Caco-2 (cell line): ENCODE measurements around the gene COX7A2L. TPM values are rescaled to one million over a fixed set of nuclear protein-coding genes. Genes with fewer than 3 reads are reported as not detected.
A peak's percentile ranks its signal among the peaks of the same experiment; 100 is the strongest.
"Not testable (repeated sequence)": the region's sequence is repeated elsewhere in the genome, so short reads cannot be mapped to it uniquely, and the experiment has no call there.

ENCODE experiments used
- BruUV-seq: library from RNA; stranded (reverse); fragments of 400-500 nt; replicated peaks from 2 replicates; lab custom pipeline; 2021; lab: Mats Ljungman, UMichigan
- CTCF ChIA-PET: fragments of 300-600 bp; sonication (Branson Sonifier 250); formaldehyde crosslinking; loops from one replicate; lab custom pipeline; 2022; ENCODE audit warnings: antibody characterized with exemption; lab: Charles Lee
- POLR2A ChIA-PET: fragments of 300-600 bp; sonication (Branson Sonifier 250); formaldehyde crosslinking; loops from one replicate; lab custom pipeline; 2022; ENCODE audit warnings: antibody characterized with exemption; lab: Charles Lee
- DNase-seq, 2 experiments: peaks; one replicate each; pipeline versions ENCODE4 v3.0.0 to v3.0.0-alpha.2; 2020 to 2022
- H3K27me3 ChIP-seq: replicated peaks from 2 replicates; pipeline ENCODE4 v1.6.0; 2011; ENCODE audit warnings: low read length; ENCODE audit not compliant: control insufficient read depth, insufficient read depth
- H3K36me3 ChIP-seq: 2 replicates; pipeline ENCODE4 v1.5.1; 2011; ENCODE audit warnings: low read length; ENCODE audit not compliant: control insufficient read depth, insufficient read depth
- H3K4me1 ChIP-seq: fragments of 250-450 bp; sonication (Bioruptor Pico); 2 replicates; pipeline ENCODE4 v1.5.1; 2020; ENCODE audit warnings: mild to moderate bottlenecking
- H3K4me3 ChIP-seq: 2 replicates; pipeline ENCODE4 v1.5.1; 2011; ENCODE audit warnings: low read depth, mild to moderate bottlenecking, control low read depth, low read length
- H3K9me3 ChIP-seq: fragments of 250-450 bp; sonication (Bioruptor Pico); 2 replicates; pipeline ENCODE4 v1.5.1; 2020; ENCODE audit warnings: mild to moderate bottlenecking, moderate library complexity
- H3K27ac Mint-ChIP-seq: one replicate; pipeline ENCODE4 v1.8.0; 2022; ENCODE audit warnings: mixed read lengths; ENCODE audit not compliant: unreplicated experiment
- H3K27me3 Mint-ChIP-seq: one replicate; pipeline ENCODE4 v1.8.0; 2022; ENCODE audit warnings: mixed read lengths; ENCODE audit not compliant: insufficient read depth, unreplicated experiment
- H3K36me3 Mint-ChIP-seq: one replicate; pipeline ENCODE4 v1.8.0; 2022; ENCODE audit warnings: mild to moderate bottlenecking, mixed read lengths; ENCODE audit not compliant: insufficient read depth, unreplicated experiment
- H3K4me1 Mint-ChIP-seq: one replicate; pipeline ENCODE4 v1.8.0; 2022; ENCODE audit warnings: low read depth, mixed read lengths; ENCODE audit not compliant: unreplicated experiment
- H3K4me3 Mint-ChIP-seq: one replicate; pipeline ENCODE4 v1.8.0; 2022; ENCODE audit warnings: mild to moderate bottlenecking, moderate library complexity, mixed read lengths; ENCODE audit not compliant: unreplicated experiment
- H3K9me3 Mint-ChIP-seq: one replicate; pipeline ENCODE4 v1.8.0; 2022; ENCODE audit warnings: mixed read lengths; ENCODE audit not compliant: unreplicated experiment
- CTCF ChIP-seq, 2 experiments: fragments of 200-600 bp in 1 of 2; IDR thresholded peaks; 1 replicate in 1 of 2; 2 replicates in 1 of 2; pipeline versions ENCODE4 v1.5.1 to v1.8.0; 2011 to 2022; ENCODE audit warnings: antibody characterized with exemption in 1 of 2, control low read depth in 1 of 2, inconsistent platforms in 1 of 2, low read depth in 1 of 2, low read length in 1 of 2, mild to moderate bottlenecking in 1 of 2, moderate library complexity in 1 of 2; ENCODE audit not compliant: insufficient read depth in 1 of 2, severe bottlenecking in 1 of 2, unreplicated experiment in 1 of 2
- intact Hi-C: fragments of 100-400 bp; cut with micrococcal nuclease; formaldehyde crosslinking; loops from one replicate; pipeline ENCODE4 v1.10.0; 2022; ENCODE audit not compliant: unreplicated experiment
- total RNA-seq: library from RNA; stranded (reverse); gene quantifications from 2 replicates; pipeline ENCODE4 v1.2.3, GENCODE V29; 2022

The COX7A2L gene
- total RNA-seq, 1 experiment from 2014 or later: 125 TPM

- CTCF ChIA-PET: no interaction called here
- no peaks in the 10 kb centered on the region; the same call in 1 of the 2 replicates for H3K36me3 ChIP-seq
- POLR2A ChIA-PET: no interaction called here
Observed at GRCh38 chr2:42351864-42352263, 9.2 kb downstream of the COX7A2L start.

GRCh38 chr2:42350434-42351063 lies 10.5 kb downstream of the COX7A2L start:
- DNase-seq: no peak
- Mint-ChIP-seq H3K9me3 (no peaks in the 10 kb centered on the region), H3K36me3 (peaks cover 45% of the 10 kb centered on the region), H3K27ac (no peak overlapping the region), H3K4me3 (no peak overlapping the region), H3K27me3 (no peaks in the 10 kb centered on the region), H3K4me1 (no peaks in the 10 kb centered on the region)
- Histone ChIP-seq H3K36me3 (no peaks in the 10 kb centered on the region; the same call in 1 of the 2 replicates), H3K4me1 (no peaks in the 10 kb centered on the region), H3K9me3 (no peaks in the 10 kb centered on the region), H3K4me3 (no peak overlapping the region), H3K27me3 (no peaks in the 10 kb centered on the region)
- intact Hi-C loops: no loop called here
- no peak for TF ChIP-seq CTCF (IDR thresholded peaks at IDR 0.05; ENCODE audit: insufficient read depth in 1 of 2, low read depth in 1 of 2, low read length in 1 of 2, severe bottlenecking in 1 of 2, unreplicated experiment in 1 of 2)
- ChIA-PET POLR2A (no interaction called here), CTCF (no interaction called here)
- BruUV-seq: TSS peak; percentile 65

More at GRCh38 chr2:42351864-42352263, 9.2 kb downstream of the COX7A2L start:
- DNase-seq: no peak
- Histone ChIP-seq H3K4me3 (no peak overlapping the region), H3K9me3 (no peaks in the 10 kb centered on the region), H3K27me3 (no peaks in the 10 kb centered on the region), H3K4me1 (no peaks in the 10 kb centered on the region)
- intact Hi-C loops: no loop called here
- Mint-ChIP-seq H3K27ac (no peak overlapping the region), H3K27me3 (no peaks in the 10 kb centered on the region), H3K36me3 (peaks cover 43% of the 10 kb centered on the region), H3K4me1 (peaks cover 7% of the 10 kb centered on the region), H3K4me3 (no peak overlapping the region), H3K9me3 (no peaks in the 10 kb centered on the region)
- TF ChIP-seq CTCF (IDR thresholded peaks at IDR 0.05; ENCODE audit: insufficient read depth in 1 of 2, low read depth in 1 of 2, low read length in 1 of 2, severe bottlenecking in 1 of 2, unreplicated experiment in 1 of 2): no peak
- no TSS peak for BruUV-seq

- no TSS peak for BruUV-seq
- Histone ChIP-seq H3K27me3 (no peaks in the 10 kb centered on the region), H3K4me1 (no peaks in the 10 kb centered on the region), H3K36me3 (no peaks in the 10 kb centered on the region; the same call in 1 of the 2 replicates), H3K9me3 (no peaks in the 10 kb centered on the region), H3K4me3 (no peak overlapping the region)
- no peaks in the 10 kb centered on the region for H3K9me3 Mint-ChIP-seq
- intact Hi-C loops: no loop called here
- no peaks in the 10 kb centered on the region for H3K27me3 Mint-ChIP-seq
- CTCF ChIA-PET: no interaction called here
- DNase-seq: no peak
- H3K27ac Mint-ChIP-seq: no peak overlapping the region
- no peak overlapping the region for H3K4me3 Mint-ChIP-seq
- H3K36me3 Mint-ChIP-seq: peaks cover 68% of the 10 kb centered on the region
- POLR2A ChIA-PET: no interaction called here
- TF ChIP-seq CTCF (IDR thresholded peaks at IDR 0.05; ENCODE audit: insufficient read depth in 1 of 2, low read depth in 1 of 2, low read length in 1 of 2, severe bottlenecking in 1 of 2, unreplicated experiment in 1 of 2): no peak
- H3K4me1 Mint-ChIP-seq: no peaks in the 10 kb centered on the region
Observed at GRCh38 chr2:42348113-42348805, 12.8 kb downstream of the COX7A2L start.

- H3K36me3 ChIP-seq, H3K27me3 Mint-ChIP-seq, intact Hi-C loops, POLR2A ChIA-PET, H3K4me3 Mint-ChIP-seq, H3K4me3 ChIP-seq, H3K9me3 Mint-ChIP-seq, H3K27me3 ChIP-seq, DNase-seq, H3K27ac Mint-ChIP-seq, H3K4me1 Mint-ChIP-seq, CTCF ChIA-PET, H3K9me3 ChIP-seq, H3K4me1 ChIP-seq, BruUV-seq: not testable (repeated sequence)
- peaks cover 75% of the 10 kb centered on the region for H3K36me3 Mint-ChIP-seq
Observed at GRCh38 chr2:42347518-42347917, 13.5 kb downstream of the COX7A2L start.

GRCh38 chr2:42346856-42347255 lies 14.2 kb downstream of the COX7A2L start:
- H3K9me3 ChIP-seq, H3K27me3 Mint-ChIP-seq, H3K4me1 Mint-ChIP-seq, intact Hi-C loops, H3K9me3 Mint-ChIP-seq, H3K27me3 ChIP-seq, CTCF ChIA-PET, DNase-seq, POLR2A ChIA-PET, H3K4me3 ChIP-seq, BruUV-seq, H3K36me3 ChIP-seq, H3K4me1 ChIP-seq, H3K4me3 Mint-ChIP-seq, H3K27ac Mint-ChIP-seq: not testable (repeated sequence)
- peaks cover 75% of the 10 kb centered on the region for H3K36me3 Mint-ChIP-seq
